K562 (cell line): ENCODE data around the gene SERGEF.

Experiments used
- BHLHE40 ChIP-seq: IDR thresholded peaks from 2 replicates; pipeline ENCODE4 v1.6.1; 2011; ENCODE audit warnings: low read length, improper control_type of control experiment
- STAG1 ChIP-seq: sonication (generic); formaldehyde crosslinking; IDR thresholded peaks from 2 replicates; pipeline ENCODE4 v1.5.0; 2020; ENCODE audit warnings: missing genetic modification reagents, borderline replicate concordance
- ZNF311 ChIP-seq: fragments of 250-450 bp; sonication (Bioruptor Pico); IDR thresholded peaks from 2 replicates; pipeline ENCODE4 v1.4.0; 2020; ENCODE audit warnings: mild to moderate bottlenecking, moderate library complexity
- ZNF384 ChIP-seq: IDR thresholded peaks from 2 replicates; pipeline ENCODE4 v1.6.1; 2012; ENCODE audit warnings: low read depth, low read length, improper control_type of control experiment

- TF ChIP-seq ZNF384 (no peak), ZNF311 (CRISPR knock-in tag) (no peak), BHLHE40 (no peak), STAG1 (no peak)
These were observed 246.8 kb downstream of the SERGEF start for GRCh38 chr11:17766073-17766359.
